GM12878 (cell line): Measurements from ENCODE around the gene TSHB. TPM values are rescaled to one million over a fixed set of nuclear protein-coding genes. Genes with fewer than 3 reads are reported as not detected.

Experiments used
- CBFB ChIP-seq: IDR thresholded peaks from 2 replicates; pipeline ENCODE4 v1.6.1; 2016; ENCODE audit warnings: antibody characterized with exemption, low read depth
- EZH2 ChIP-seq: IDR thresholded peaks from 2 replicates; pipeline ENCODE4 v1.6.1; 2012; ENCODE audit warnings: low read depth, mild to moderate bottlenecking, control low read depth, inconsistent platforms, low read length, borderline replicate concordance; ENCODE audit not compliant: control insufficient read depth
- GABPA ChIP-seq: IDR thresholded peaks from 2 replicates; pipeline ENCODE4 v1.6.1; 2014; ENCODE audit warnings: antibody characterized with exemption, low read depth, mild to moderate bottlenecking, inconsistent platforms
- HDAC6 ChIP-seq: fragments of 200-600 bp; sonication (generic); IDR thresholded peaks from one replicate; pipeline ENCODE4 v1.8.0; 2017; ENCODE audit warnings: antibody characterized with exemption; ENCODE audit not compliant: unreplicated experiment
- NKRF ChIP-seq: fragments of 450-650 bp; conservative IDR thresholded peaks from 2 replicates; pipeline ENCODE4 v1.6.1; 2017; ENCODE audit warnings: mild to moderate bottlenecking, moderate library complexity
- NRF1 ChIP-seq: conservative IDR thresholded peaks from 2 replicates; pipeline ENCODE4 v1.6.1; 2011; ENCODE audit warnings: mild to moderate bottlenecking, low read depth, low read length, improper control_type of control experiment
- SUZ12 ChIP-seq: fragments of 200-600 bp; sonication (generic); IDR thresholded peaks from one replicate; pipeline ENCODE4 v1.6.1; 2018; ENCODE audit warnings: antibody characterized with exemption, mild to moderate bottlenecking; ENCODE audit not compliant: unreplicated experiment
- polyA plus RNA-seq, 11 experiments: library from polyadenylated mRNA; depleted of rRNA in 4 of 11; unstranded in 6 of 11; stranded (reverse) in 5 of 11; fragments of >200 nt; fragmentation: Nextera tagmentation in 4 of 11; fragmentation: Illumina TruSeq in 1 of 11; extraction: Ambion mirVana in 4 of 11; extraction: Trizol in 1 of 11; gene quantifications; 1 replicate in 1 of 11; 2 replicates in 10 of 11; pipeline versions ENCODE4 v1.2.1 to v1.2.3, GENCODE V29; 2011 to 2016; ENCODE audit warnings: inconsistent platforms in 2 of 11, missing spikeins in 2 of 11, low read depth in 1 of 11
- total RNA-seq, 4 experiments: library from RNA; depleted of rRNA in 3 of 4; stranded (reverse); fragments of >200 nt in 3 of 4; fragmentation: Illumina TruSeq in 1 of 4; extraction: Trizol in 1 of 4; gene quantifications; 2 replicates each; pipeline versions ENCODE4 v1.2.1 to v1.2.3, GENCODE V29; 2013 to 2021
- TF ChIP-seq, protein P1 (sequence below): fragments of 450-650 bp; IDR thresholded peaks from 2 replicates; pipeline ENCODE4 v1.6.1; 2018; ENCODE audit warnings: mild to moderate bottlenecking, low read depth, moderate library complexity; ENCODE audit not compliant: partially characterized antibody
- TF ChIP-seq, protein P2 (sequence below): IDR thresholded peaks from 2 replicates; pipeline ENCODE4 v1.6.1; 2011; ENCODE audit warnings: borderline replicate concordance, low read depth, mild to moderate bottlenecking, moderate library complexity, mixed read lengths, low read length; ENCODE audit not compliant: insufficient read depth; ENCODE audit errors: extremely low read length
- TF ChIP-seq, protein P3 (sequence below): fragments of 450-650 bp; IDR thresholded peaks from 2 replicates; pipeline ENCODE4 v1.6.1; 2016; ENCODE audit warnings: mild to moderate bottlenecking, moderate library complexity, borderline replicate concordance
- TF ChIP-seq, protein P4 (sequence below): fragments of 450-650 bp; IDR thresholded peaks from 2 replicates; pipeline ENCODE4 v1.6.1; 2017; ENCODE audit warnings: mild to moderate bottlenecking, moderate library complexity

Gene TSHB
- total and polyA plus RNA-seq, 10 of the 15 experiments (the other 5 are each of a cell fraction or from before 2014, with no cell fraction given): not detected

DNA sequence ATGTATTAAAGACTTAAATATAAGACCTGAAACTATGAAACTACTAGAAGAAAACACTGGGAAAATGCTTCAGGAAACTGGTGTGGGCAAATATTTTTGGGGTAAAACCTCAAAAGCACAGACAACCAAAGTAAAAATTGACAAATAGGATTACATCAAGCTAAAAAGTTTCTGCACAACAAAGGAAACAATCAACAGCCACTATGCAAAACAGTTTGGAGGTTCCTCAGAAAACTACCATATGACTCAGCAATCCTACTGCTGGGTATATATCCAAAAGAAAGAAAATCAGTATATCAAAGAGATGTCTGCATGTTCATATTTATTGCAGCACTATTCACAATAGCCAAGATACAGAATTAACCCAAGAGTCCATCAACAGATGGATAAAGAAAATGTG is 17.1 kb downstream of the TSHB start (continued):
- TF ChIP-seq, protein P1, sequence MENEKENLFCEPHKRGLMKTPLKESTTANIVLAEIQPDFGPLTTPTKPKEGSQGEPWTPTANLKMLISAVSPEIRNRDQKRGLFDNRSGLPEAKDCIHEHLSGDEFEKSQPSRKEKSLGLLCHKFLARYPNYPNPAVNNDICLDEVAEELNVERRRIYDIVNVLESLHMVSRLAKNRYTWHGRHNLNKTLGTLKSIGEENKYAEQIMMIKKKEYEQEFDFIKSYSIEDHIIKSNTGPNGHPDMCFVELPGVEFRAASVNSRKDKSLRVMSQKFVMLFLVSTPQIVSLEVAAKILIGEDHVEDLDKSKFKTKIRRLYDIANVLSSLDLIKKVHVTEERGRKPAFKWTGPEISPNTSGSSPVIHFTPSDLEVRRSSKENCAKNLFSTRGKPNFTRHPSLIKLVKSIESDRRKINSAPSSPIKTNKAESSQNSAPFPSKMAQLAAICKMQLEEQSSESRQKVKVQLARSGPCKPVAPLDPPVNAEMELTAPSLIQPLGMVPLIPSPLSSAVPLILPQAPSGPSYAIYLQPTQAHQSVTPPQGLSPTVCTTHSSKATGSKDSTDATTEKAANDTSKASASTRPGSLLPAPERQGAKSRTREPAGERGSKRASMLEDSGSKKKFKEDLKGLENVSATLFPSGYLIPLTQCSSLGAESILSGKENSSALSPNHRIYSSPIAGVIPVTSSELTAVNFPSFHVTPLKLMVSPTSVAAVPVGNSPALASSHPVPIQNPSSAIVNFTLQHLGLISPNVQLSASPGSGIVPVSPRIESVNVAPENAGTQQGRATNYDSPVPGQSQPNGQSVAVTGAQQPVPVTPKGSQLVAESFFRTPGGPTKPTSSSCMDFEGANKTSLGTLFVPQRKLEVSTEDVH: no peak
- no peak for TF ChIP-seq NRF1
- no peak for TF ChIP-seq CBFB
- TF ChIP-seq, protein P2, sequence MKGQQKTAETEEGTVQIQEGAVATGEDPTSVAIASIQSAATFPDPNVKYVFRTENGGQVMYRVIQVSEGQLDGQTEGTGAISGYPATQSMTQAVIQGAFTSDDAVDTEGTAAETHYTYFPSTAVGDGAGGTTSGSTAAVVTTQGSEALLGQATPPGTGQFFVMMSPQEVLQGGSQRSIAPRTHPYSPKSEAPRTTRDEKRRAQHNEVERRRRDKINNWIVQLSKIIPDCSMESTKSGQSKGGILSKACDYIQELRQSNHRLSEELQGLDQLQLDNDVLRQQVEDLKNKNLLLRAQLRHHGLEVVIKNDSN: no peak
- TF ChIP-seq EZH2: no peak
- TF ChIP-seq, protein P3, sequence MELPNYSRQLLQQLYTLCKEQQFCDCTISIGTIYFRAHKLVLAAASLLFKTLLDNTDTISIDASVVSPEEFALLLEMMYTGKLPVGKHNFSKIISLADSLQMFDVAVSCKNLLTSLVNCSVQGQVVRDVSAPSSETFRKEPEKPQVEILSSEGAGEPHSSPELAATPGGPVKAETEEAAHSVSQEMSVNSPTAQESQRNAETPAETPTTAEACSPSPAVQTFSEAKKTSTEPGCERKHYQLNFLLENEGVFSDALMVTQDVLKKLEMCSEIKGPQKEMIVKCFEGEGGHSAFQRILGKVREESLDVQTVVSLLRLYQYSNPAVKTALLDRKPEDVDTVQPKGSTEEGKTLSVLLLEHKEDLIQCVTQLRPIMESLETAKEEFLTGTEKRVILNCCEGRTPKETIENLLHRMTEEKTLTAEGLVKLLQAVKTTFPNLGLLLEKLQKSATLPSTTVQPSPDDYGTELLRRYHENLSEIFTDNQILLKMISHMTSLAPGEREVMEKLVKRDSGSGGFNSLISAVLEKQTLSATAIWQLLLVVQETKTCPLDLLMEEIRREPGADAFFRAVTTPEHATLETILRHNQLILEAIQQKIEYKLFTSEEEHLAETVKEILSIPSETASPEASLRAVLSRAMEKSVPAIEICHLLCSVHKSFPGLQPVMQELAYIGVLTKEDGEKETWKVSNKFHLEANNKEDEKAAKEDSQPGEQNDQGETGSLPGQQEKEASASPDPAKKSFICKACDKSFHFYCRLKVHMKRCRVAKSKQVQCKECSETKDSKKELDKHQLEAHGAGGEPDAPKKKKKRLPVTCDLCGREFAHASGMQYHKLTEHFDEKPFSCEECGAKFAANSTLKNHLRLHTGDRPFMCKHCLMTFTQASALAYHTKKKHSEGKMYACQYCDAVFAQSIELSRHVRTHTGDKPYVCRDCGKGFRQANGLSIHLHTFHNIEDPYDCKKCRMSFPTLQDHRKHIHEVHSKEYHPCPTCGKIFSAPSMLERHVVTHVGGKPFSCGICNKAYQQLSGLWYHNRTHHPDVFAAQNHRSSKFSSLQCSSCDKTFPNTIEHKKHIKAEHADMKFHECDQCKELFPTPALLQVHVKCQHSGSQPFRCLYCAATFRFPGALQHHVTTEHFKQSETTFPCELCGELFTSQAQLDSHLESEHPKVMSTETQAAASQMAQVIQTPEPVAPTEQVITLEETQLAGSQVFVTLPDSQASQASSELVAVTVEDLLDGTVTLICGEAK: no peak
- TF ChIP-seq HDAC6: no peak
- TF ChIP-seq, protein P4, sequence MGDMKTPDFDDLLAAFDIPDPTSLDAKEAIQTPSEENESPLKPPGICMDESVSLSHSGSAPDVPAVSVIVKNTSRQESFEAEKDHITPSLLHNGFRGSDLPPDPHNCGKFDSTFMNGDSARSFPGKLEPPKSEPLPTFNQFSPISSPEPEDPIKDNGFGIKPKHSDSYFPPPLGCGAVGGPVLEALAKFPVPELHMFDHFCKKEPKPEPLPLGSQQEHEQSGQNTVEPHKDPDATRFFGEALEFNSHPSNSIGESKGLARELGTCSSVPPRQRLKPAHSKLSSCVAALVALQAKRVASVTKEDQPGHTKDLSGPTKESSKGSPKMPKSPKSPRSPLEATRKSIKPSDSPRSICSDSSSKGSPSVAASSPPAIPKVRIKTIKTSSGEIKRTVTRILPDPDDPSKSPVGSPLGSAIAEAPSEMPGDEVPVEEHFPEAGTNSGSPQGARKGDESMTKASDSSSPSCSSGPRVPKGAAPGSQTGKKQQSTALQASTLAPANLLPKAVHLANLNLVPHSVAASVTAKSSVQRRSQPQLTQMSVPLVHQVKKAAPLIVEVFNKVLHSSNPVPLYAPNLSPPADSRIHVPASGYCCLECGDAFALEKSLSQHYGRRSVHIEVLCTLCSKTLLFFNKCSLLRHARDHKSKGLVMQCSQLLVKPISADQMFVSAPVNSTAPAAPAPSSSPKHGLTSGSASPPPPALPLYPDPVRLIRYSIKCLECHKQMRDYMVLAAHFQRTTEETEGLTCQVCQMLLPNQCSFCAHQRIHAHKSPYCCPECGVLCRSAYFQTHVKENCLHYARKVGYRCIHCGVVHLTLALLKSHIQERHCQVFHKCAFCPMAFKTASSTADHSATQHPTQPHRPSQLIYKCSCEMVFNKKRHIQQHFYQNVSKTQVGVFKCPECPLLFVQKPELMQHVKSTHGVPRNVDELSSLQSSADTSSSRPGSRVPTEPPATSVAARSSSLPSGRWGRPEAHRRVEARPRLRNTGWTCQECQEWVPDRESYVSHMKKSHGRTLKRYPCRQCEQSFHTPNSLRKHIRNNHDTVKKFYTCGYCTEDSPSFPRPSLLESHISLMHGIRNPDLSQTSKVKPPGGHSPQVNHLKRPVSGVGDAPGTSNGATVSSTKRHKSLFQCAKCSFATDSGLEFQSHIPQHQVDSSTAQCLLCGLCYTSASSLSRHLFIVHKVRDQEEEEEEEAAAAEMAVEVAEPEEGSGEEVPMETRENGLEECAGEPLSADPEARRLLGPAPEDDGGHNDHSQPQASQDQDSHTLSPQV: no peak
- no peak for TF ChIP-seq SUZ12
- no peak for TF ChIP-seq NKRF
- no peak for TF ChIP-seq GABPA
